DND-41 (cell line): ENCODE measurements around the gene DDX28.

Experiments
- ATAC-seq: fragments of 200-7000 bp; cut with Tn5 transposase; 3 replicates; pipeline ENCODE4 v1.9.1; 2021; ENCODE audit warnings: low read depth; ENCODE audit not compliant: insufficient read depth
- DNase-seq: peaks from one replicate; pipeline ENCODE4 v3.0.0-alpha.2; 2020
- H2AFZ ChIP-seq: 2 replicates; pipeline ENCODE4 v1.6.0; 2012; ENCODE audit warnings: low read depth, low read length
- H3K27ac ChIP-seq: 2 replicates; pipeline ENCODE4 v1.5.1; 2012; ENCODE audit warnings: low read length, inconsistent platforms
- H3K27me3 ChIP-seq: fragments of 200-600 bp; sonication (generic); 2 replicates; pipeline ENCODE4 v1.6.0; 2012; ENCODE audit warnings: low read length, mild to moderate bottlenecking, inconsistent platforms; ENCODE audit not compliant: insufficient read depth, poor library complexity
- H3K36me3 ChIP-seq: 2 replicates; pipeline ENCODE4 v1.5.1; 2012; ENCODE audit warnings: low read length, inconsistent platforms; ENCODE audit not compliant: insufficient read depth
- H3K4me1 ChIP-seq: 2 replicates; pipeline ENCODE4 v1.5.1; 2012; ENCODE audit warnings: mild to moderate bottlenecking, low read length; ENCODE audit not compliant: insufficient read depth
- H3K4me2 ChIP-seq: 2 replicates; pipeline ENCODE4 v1.6.0; 2012; ENCODE audit warnings: mild to moderate bottlenecking, moderate library complexity, low read length, inconsistent platforms; ENCODE audit not compliant: insufficient read depth
- H3K4me3 ChIP-seq, 2 experiments: fragments of 200-600 bp in 1 of 2; shearing (Covaris generic) in 1 of 2; 2 replicates each; pipeline ENCODE4 v1.5.1; 2012 to 2016; ENCODE audit warnings: inconsistent platforms in 2 of 2, low read length in 2 of 2, mild to moderate bottlenecking in 2 of 2, low read depth in 1 of 2, moderate library complexity in 1 of 2
- H3K79me2 ChIP-seq: 2 replicates; pipeline ENCODE4 v1.6.0; 2012; ENCODE audit warnings: low read length, inconsistent platforms; ENCODE audit not compliant: insufficient read depth
- H3K9ac ChIP-seq: 2 replicates; pipeline ENCODE4 v1.6.0; 2012; ENCODE audit warnings: low read depth, mild to moderate bottlenecking, inconsistent platforms, low read length, moderate library complexity
- H3K9me3 ChIP-seq: 2 replicates; pipeline ENCODE4 v1.5.1; 2012; ENCODE audit warnings: low read length, moderate library complexity, mild to moderate bottlenecking, inconsistent platforms; ENCODE audit not compliant: insufficient read depth, severe bottlenecking
- H4K20me1 ChIP-seq: 2 replicates; pipeline ENCODE4 v1.6.0; 2012; ENCODE audit warnings: low read length; ENCODE audit not compliant: insufficient read depth
- CTCF ChIP-seq: IDR thresholded peaks from 2 replicates; pipeline ENCODE4 v1.5.1; 2012; ENCODE audit warnings: borderline replicate concordance, low read length, moderate library complexity, mild to moderate bottlenecking; ENCODE audit not compliant: poor library complexity, severe bottlenecking; ENCODE audit errors: extremely low read depth
- EZH2 ChIP-seq: IDR thresholded peaks from 3 replicates; pipeline ENCODE4 v1.6.1; 2012; ENCODE audit warnings: borderline replicate concordance, low read depth, mild to moderate bottlenecking, moderate library complexity, low read length, inconsistent platforms; ENCODE audit not compliant: severe bottlenecking

Gene DDX28

GRCh38 chr16:67990018-67990386, 33.0 kb downstream of the DDX28 start:
- H3K9ac ChIP-seq: no peak overlapping the region
- no peaks in the 10 kb centered on the region for H3K27me3 ChIP-seq
- no peak overlapping the region for H3K4me2 ChIP-seq
- no peak overlapping the region for H2AFZ ChIP-seq
- no peak overlapping the region for H3K4me3 ChIP-seq
- no peak for DNase-seq
- no peaks in the 10 kb centered on the region for H3K9me3 ChIP-seq
- no peaks in the 10 kb centered on the region for H3K79me2 ChIP-seq
- no peaks in the 10 kb centered on the region for H3K36me3 ChIP-seq
- no peak overlapping the region for H3K27ac ChIP-seq
- H3K4me1 ChIP-seq: peaks cover 17% of the 10 kb centered on the region
- no peaks in the 10 kb centered on the region; the same call in 1 of the 2 replicates for H4K20me1 ChIP-seq
- no peak for TF ChIP-seq EZH2
- no peak for TF ChIP-seq CTCF
- no peak for ATAC-seq

GRCh38 chr16:67989322-67990017, 33.6 kb downstream of the DDX28 start:
- Histone ChIP-seq H3K4me2 (no peak overlapping the region), H3K36me3 (no peaks in the 10 kb centered on the region), H3K27me3 (no peaks in the 10 kb centered on the region), H4K20me1 (no peaks in the 10 kb centered on the region; the same call in 1 of the 2 replicates), H3K79me2 (no peaks in the 10 kb centered on the region), H3K27ac (no peak overlapping the region), H3K9me3 (no peaks in the 10 kb centered on the region), H3K9ac (no peak overlapping the region), H3K4me1 (peaks cover 23% of the 10 kb centered on the region), H3K4me3 (no peak overlapping the region), H2AFZ (no peak overlapping the region)
- ATAC-seq: no peak
- no peak for DNase-seq
- TF ChIP-seq EZH2 (no peak), CTCF (no peak)

- ATAC-seq (no peak), DNase-seq (no peak)
- no peak overlapping the region for H3K4me2 ChIP-seq
- no peak overlapping the region for H2AFZ ChIP-seq
- H3K36me3 ChIP-seq: no peaks in the 10 kb centered on the region
- H4K20me1 ChIP-seq: no peaks in the 10 kb centered on the region; the same call in 1 of the 2 replicates
- no peak overlapping the region for H3K9ac ChIP-seq
- H3K4me1 ChIP-seq: peaks cover 25% of the 10 kb centered on the region
- H3K79me2 ChIP-seq: no peaks in the 10 kb centered on the region
- H3K27ac ChIP-seq: no peak overlapping the region
- no peak overlapping the region for H3K4me3 ChIP-seq
- no peaks in the 10 kb centered on the region for H3K27me3 ChIP-seq
- TF ChIP-seq EZH2 (no peak), CTCF (no peak)
- H3K9me3 ChIP-seq: no peaks in the 10 kb centered on the region
Measured at GRCh38 chr16:67988675-67989074, 34.4 kb downstream of the DDX28 start.
